Measurements from ENCODE around the gene GLIS1. TPM values are rescaled to one million over a fixed set of nuclear protein-coding genes. Genes with fewer than 3 reads are reported as not detected.

GLIS1 gene
- total and polyA plus RNA-seq, 10 of the 15 experiments (the other 5 are each of a cell fraction or from before 2014, with no cell fraction given) = not detected

- Histone ChIP-seq H3K9ac (ENCODE audit: control insufficient read depth, insufficient read depth, low read length) (no peak overlapping the region), H3K27me3 (replicated peaks in 1 of 2; ENCODE audit: control insufficient read depth in 2 of 2, insufficient read depth in 2 of 2, low read length in 1 of 2) (peaks cover 5% of the 10 kb centered on the region in 2 experiments; a peak in 3 of 4 replicates), H3K4me3 (no peak overlapping the region), H3K36me3 (ENCODE audit: control insufficient read depth in 2 of 2, insufficient read depth in 2 of 2, low read length in 1 of 2) (no peaks in the 10 kb centered on the region), H3K9me3 (replicated peaks; ENCODE audit: control insufficient read depth, insufficient read depth, low read length) (no peaks in the 10 kb centered on the region), H3K4me1 (ENCODE audit: control insufficient read depth, insufficient read depth, low read length) (no peaks in the 10 kb centered on the region), H3K27ac (ENCODE audit: control insufficient read depth, insufficient read depth) (no peak overlapping the region), H3K79me2 (ENCODE audit: control insufficient read depth, insufficient read depth, low read length) (no peaks in the 10 kb centered on the region), H4K20me1 (ENCODE audit: control insufficient read depth, insufficient read depth) (no peaks in the 10 kb centered on the region; the same call in 1 of the 2 replicates), H3K4me2 (ENCODE audit: control insufficient read depth, insufficient read depth) (no peak overlapping the region), H2AFZ (ENCODE audit: control insufficient read depth, low read depth, low read length) (no peak overlapping the region)
- ChIA-PET CTCF (interaction anchor here (0.7 to 1.7 kb wide), 9 partner anchors 10 to 474 kb away, joined by 3 to 5 read pairs (median 3); no protein-coding TSS in a partner anchor), POLR2A (no interaction called here), SMC1A (ENCODE audit: uncharacterized antibody, unreplicated experiment) (no interaction called here), RAD21 (ENCODE audit: unreplicated experiment) (interaction anchor here (1.1 to 1.2 kb wide), 3 partner anchors 41 to 269 kb away, joined by 3 read pairs; no protein-coding TSS in a partner anchor)
- intact Hi-C loops (cut with micrococcal nuclease; ENCODE audit: unreplicated experiment) = loop anchor here (1.0 to 10.0 kb wide), 3 partner anchors 204 to 470 kb away; no protein-coding TSS in a partner anchor
- 31% methylated on average over 19 of the region's 19 CpGs for WGBS (ENCODE audit: insufficient coverage, insufficient replicate concordance, low lambda C conversion rate, missing lambda C conversion rate)
- ATAC-seq = no peak; the same call in 2 of the 3 replicates
- TF ChIP-seq EED (IDR thresholded peaks at IDR 0.05; ENCODE audit: low read depth) (no peak), RFX5 (IDR thresholded peaks at IDR 0.05; ENCODE audit: low read depth, low read length) (no peak), CEBPB (IDR thresholded peaks at IDR 0.05; ENCODE audit: borderline replicate concordance in 1 of 2, low read depth in 2 of 2, low read length in 2 of 2) (no peak), ESRRA (IDR thresholded peaks at IDR 0.05; ENCODE audit: low read length) (no peak), ZSCAN29 (IDR thresholded peaks at IDR 0.05) (no peak), NFXL1 (IDR thresholded peaks at IDR 0.05; ENCODE audit: borderline replicate concordance) (no peak), KAT2A (conservative IDR thresholded peaks at IDR 0.05; ENCODE audit: control insufficient read depth, low read depth, low read length) (no peak), ZNF622 (IDR thresholded peaks at IDR 0.05) (no peak), ZNF687 (IDR thresholded peaks at IDR 0.05) (no peak), ATF2 (IDR thresholded peaks at IDR 0.05; ENCODE audit: low read length) (no peak), ZNF207 (IDR thresholded peaks at IDR 0.05; ENCODE audit: borderline replicate concordance) (no peak), ZZZ3 (IDR thresholded peaks at IDR 0.05; ENCODE audit: control insufficient read depth, insufficient read length, low read depth) (no peak), PBX3 (IDR thresholded peaks at IDR 0.05; ENCODE audit: insufficient replicate concordance, low read depth, low read length) (no peak), KLF5 (IDR thresholded peaks at IDR 0.05; ENCODE audit: partially characterized antibody) (no peak), ELK1 (IDR thresholded peaks at IDR 0.05; ENCODE audit: low read depth, low read length) (no peak), MYB (IDR thresholded peaks at IDR 0.05; ENCODE audit: borderline replicate concordance, low read depth, low read length) (no peak)
- in situ Hi-C loops (cut with MboI) = loop anchor here (5.0 to 25.0 kb wide), 2 partner anchors 267 to 477 kb away; no protein-coding TSS in a partner anchor
- FAIRE-seq = no peak
- DNase-seq (ENCODE audit: low read depth, low spot score) = no peak
- no TSS peak for BruUV-seq (replicated peaks)
Observed at GRCh38 chr1:53484705-53485477, 254.1 kb downstream of the GLIS1 start.

Data from GM12878 (cell line).